ENCODE data around the gene CLCN6. TPM values are rescaled to one million over a fixed set of nuclear protein-coding genes. Genes with fewer than 3 reads are reported as not detected.

CLCN6 gene
- total RNA-seq, 4 donors from 2014 or later: 14.8 to 38.4 (median 16.9) TPM

GRCh38 chr1:11772458-11772857, 33.5 kb upstream of the CLCN6 start:
- 59 to 71% methylated on average over 5 of the region's 5 CpGs for WGBS, 2 donors
- Histone ChIP-seq H3K4me3 (replicated peaks in 1 of 3) (no peak overlapping the region), H3K36me3 (no peaks in the 10 kb centered on the region), H3K4me1 (no peaks in the 10 kb centered on the region), H3K9me3 (no peaks in the 10 kb centered on the region), H3K27ac (no peak overlapping the region), H3K27me3 (no peaks in the 10 kb centered on the region)
- intact Hi-C loops (cut with DNase I): no loop called here
- no peak for DNase-seq
- TF ChIP-seq POLR2A (IDR thresholded peaks at IDR 0.05) (no peak), CTCF (IDR thresholded peaks at IDR 0.05) (no peak)

GRCh38 chr1:11774753-11775152, 31.2 kb upstream of the CLCN6 start:
- H3K27ac ChIP-seq: no peak overlapping the region
- 92% methylated on average over 9 of the region's 9 CpGs for WGBS, 2 donors

GRCh38 chr1:11777658-11778322, 28.2 kb upstream of the CLCN6 start:
- Histone ChIP-seq H3K27ac (no peak overlapping the region), H3K9me3 (no peaks in the 10 kb centered on the region), H3K27me3 (no peaks in the 10 kb centered on the region), H3K36me3 (no peaks in the 10 kb centered on the region), H3K4me3 (replicated peaks in 1 of 3) (no peak overlapping the region), H3K4me1 (no peaks in the 10 kb centered on the region)
- DNase-seq: no peak
- no peak for TF ChIP-seq CTCF (IDR thresholded peaks at IDR 0.05)
- no peak for TF ChIP-seq POLR2A (IDR thresholded peaks at IDR 0.05)
- intact Hi-C loops (cut with DNase I): no loop called here
- WGBS, 2 donors: 90 to 92% methylated on average over 8 of the region's 8 CpGs

More at GRCh38 chr1:11774753-11775152, 31.2 kb upstream of the CLCN6 start:
- DNase-seq: no peak
- TF ChIP-seq POLR2A (IDR thresholded peaks at IDR 0.05) (no peak), CTCF (IDR thresholded peaks at IDR 0.05) (no peak)
- Histone ChIP-seq H3K27me3 (no peaks in the 10 kb centered on the region), H3K4me1 (no peaks in the 10 kb centered on the region), H3K9me3 (no peaks in the 10 kb centered on the region), H3K36me3 (no peaks in the 10 kb centered on the region), H3K4me3 (replicated peaks in 1 of 3) (no peak overlapping the region)
- intact Hi-C loops (cut with DNase I): no loop called here

- Histone ChIP-seq H3K4me1 (no peaks in the 10 kb centered on the region), H3K27me3 (no peaks in the 10 kb centered on the region), H3K4me3 (replicated peaks in 1 of 3) (no peak overlapping the region), H3K27ac (no peak overlapping the region), H3K9me3 (no peaks in the 10 kb centered on the region), H3K36me3 (no peaks in the 10 kb centered on the region)
- DNase-seq: no peak
- WGBS, 2 donors: 92 to 98% methylated on average over 5 to 7 of the region's 9 CpGs
- TF ChIP-seq CTCF (IDR thresholded peaks at IDR 0.05) (no peak), POLR2A (IDR thresholded peaks at IDR 0.05) (no peak)
- intact Hi-C loops (cut with DNase I): no loop called here
Measured at GRCh38 chr1:11778336-11778735, 27.7 kb upstream of the CLCN6 start.

GRCh38 chr1:11778844-11779623, 27.0 kb upstream of the CLCN6 start:
- DNase-seq: no peak
- H3K27me3 ChIP-seq: no peaks in the 10 kb centered on the region
- WGBS, 2 donors: 91 to 93% methylated on average over 13 to 15 of the region's 15 CpGs
- H3K27ac ChIP-seq: no peak overlapping the region
- no peaks in the 10 kb centered on the region for H3K4me1 ChIP-seq
- intact Hi-C loops (cut with DNase I): no loop called here
- H3K36me3 ChIP-seq: no peaks in the 10 kb centered on the region
- H3K9me3 ChIP-seq: no peaks in the 10 kb centered on the region
- no peak overlapping the region for H3K4me3 ChIP-seq (replicated peaks in 1 of 3)
- TF ChIP-seq CTCF (IDR thresholded peaks at IDR 0.05) (no peak), POLR2A (IDR thresholded peaks at IDR 0.05) (no peak)
